Breast epithelium (tissue), 3 donors: Measurements from ENCODE around the gene OBI1.

ENCODE experiments used
- POLR2AphosphoS5 ChIP-seq, 3 donors: sonication (generic); formaldehyde crosslinking; IDR thresholded peaks; one replicate each; pipeline ENCODE4 v1.6.1; 2017; ENCODE audit warnings: antibody characterized with exemption in 3 of 3
- TF ChIP-seq, protein P1 (sequence below), 3 donors: fragments of 450-650 bp; IDR thresholded peaks; one replicate each; pipeline ENCODE4 v1.5.1; 2016 to 2017; ENCODE audit warnings: antibody characterized with exemption in 3 of 3, mild to moderate bottlenecking in 3 of 3, moderate library complexity in 3 of 3

DNA sequence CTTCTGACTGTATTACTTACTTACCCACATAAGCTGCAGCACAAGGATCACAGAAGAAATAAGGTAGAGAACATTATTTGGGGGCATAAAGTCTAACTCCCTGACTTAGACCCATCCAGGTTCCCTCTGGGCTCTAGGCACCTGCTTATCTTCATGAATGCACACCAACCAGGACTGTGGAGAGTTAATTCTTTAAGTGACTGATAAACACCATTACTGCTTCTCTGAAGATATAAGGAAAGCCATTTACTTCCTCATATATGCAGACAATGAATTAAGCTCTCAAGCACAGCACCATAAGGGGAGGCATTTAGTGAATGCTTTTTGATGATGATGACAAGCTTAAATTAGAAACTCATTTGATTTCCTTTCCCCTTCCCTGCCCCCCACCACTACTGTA is 22.5 kb downstream of the OBI1 start:
- TF ChIP-seq, protein P1, sequence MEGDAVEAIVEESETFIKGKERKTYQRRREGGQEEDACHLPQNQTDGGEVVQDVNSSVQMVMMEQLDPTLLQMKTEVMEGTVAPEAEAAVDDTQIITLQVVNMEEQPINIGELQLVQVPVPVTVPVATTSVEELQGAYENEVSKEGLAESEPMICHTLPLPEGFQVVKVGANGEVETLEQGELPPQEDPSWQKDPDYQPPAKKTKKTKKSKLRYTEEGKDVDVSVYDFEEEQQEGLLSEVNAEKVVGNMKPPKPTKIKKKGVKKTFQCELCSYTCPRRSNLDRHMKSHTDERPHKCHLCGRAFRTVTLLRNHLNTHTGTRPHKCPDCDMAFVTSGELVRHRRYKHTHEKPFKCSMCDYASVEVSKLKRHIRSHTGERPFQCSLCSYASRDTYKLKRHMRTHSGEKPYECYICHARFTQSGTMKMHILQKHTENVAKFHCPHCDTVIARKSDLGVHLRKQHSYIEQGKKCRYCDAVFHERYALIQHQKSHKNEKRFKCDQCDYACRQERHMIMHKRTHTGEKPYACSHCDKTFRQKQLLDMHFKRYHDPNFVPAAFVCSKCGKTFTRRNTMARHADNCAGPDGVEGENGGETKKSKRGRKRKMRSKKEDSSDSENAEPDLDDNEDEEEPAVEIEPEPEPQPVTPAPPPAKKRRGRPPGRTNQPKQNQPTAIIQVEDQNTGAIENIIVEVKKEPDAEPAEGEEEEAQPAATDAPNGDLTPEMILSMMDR (IDR thresholded peaks at IDR 0.05): no peak
- no peak for TF ChIP-seq POLR2AphosphoS5 (IDR thresholded peaks at IDR 0.05)
